IPS DF 19.7 (cell line): Measurements from ENCODE around the gene EIF4G1.
A peak's percentile ranks its signal among the peaks of the same experiment; 100 is the strongest.

Experiments used
- DNase-seq: peaks from one replicate; pipeline ENCODE4 v3.0.0-alpha.2; 2013; ENCODE audit warnings: low read depth, low spot score

Gene EIF4G1

DNA sequence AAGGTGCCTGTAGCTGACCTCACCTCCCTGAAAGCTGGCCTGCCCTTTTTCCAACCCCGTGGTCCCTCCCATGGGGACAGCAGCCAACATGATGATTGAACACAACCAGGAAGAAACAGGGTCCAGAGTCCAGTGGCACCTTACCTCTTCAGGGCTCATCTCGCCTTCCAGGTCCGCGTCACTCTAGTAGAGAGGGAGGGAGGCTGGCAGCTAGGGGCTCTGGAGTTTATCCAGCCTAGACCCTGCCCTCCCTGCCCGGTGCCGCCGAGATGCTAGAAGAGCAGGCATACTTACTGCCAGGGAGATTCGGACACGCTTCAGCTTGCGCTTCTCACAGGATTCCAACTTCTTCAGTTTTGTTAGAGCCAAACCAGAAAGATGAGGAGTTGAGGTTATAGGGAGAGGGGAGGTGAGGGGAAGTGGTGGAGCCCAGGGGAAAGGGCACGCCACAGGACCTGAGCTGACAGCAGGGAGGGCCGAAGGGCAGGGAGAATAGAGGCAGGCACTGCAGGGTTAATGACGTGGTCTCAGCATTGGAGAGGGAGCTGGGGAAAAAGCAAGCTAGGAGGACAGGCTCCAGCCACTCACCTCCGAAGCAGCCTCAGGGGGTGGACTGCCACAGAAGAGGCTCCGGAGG is 37.9 kb downstream of the EIF4G1 start:
- DNase-seq: no peak

DNA sequence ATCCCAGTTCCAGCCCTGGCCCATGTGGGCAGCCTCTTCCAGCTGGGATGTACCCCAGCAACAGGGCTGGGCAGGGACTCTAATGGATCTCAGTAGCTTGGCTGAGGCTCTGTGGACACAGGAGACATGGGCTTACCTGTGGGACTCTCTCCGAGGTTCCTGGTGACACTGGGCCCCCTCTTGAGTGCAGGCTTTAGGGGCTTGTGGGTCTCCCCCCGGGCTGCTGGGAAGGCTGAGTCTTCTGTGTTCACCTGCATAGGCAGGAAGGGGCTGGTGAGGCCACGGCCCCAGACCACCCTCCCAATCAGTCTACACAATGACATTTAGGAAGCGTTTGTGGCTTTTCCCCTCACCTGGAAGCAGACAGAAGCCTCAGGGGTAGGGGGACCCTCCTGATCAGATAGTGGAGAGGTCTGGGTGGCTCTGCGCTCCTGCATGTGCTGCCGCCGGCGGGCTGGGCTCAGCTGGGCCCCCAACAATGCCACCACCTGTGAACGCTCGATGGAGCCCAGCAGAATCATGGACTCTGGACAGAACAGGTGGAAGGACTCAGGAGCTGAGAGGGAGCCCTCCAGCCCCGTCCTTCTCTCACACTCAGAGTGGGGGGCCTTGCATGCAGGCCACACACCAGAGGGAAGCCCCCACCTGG is 38.6 kb downstream of the EIF4G1 start:
- DNase-seq: no peak

DNA sequence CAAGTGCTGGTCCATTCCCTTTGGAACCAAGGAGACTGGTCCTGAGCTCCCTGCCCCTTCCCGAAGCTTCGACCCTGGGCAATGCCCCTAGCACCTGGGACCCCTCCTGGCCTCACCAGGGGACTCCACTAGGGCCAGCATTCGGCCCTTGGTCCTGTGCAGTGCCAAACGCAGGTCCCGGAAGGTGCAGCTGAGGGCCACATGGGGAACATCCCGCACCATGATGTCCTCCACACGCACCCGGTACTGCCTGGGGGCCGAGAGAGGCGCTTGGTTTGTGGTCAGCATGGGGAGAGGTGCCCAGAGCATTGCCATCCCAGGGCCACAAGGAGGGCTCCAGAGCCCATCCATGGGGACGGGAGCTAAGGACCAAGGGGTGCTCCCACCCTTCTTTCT is 39.1 kb downstream of the EIF4G1 start:
- no peak for DNase-seq

- DNase-seq: no peak
Measured at GRCh38 chr3:184354121-184354728, 39.8 kb downstream of the EIF4G1 start.

GRCh38 chr3:184354754-184355153 is 40.3 kb downstream of the EIF4G1 start:
- no peak for DNase-seq

DNA sequence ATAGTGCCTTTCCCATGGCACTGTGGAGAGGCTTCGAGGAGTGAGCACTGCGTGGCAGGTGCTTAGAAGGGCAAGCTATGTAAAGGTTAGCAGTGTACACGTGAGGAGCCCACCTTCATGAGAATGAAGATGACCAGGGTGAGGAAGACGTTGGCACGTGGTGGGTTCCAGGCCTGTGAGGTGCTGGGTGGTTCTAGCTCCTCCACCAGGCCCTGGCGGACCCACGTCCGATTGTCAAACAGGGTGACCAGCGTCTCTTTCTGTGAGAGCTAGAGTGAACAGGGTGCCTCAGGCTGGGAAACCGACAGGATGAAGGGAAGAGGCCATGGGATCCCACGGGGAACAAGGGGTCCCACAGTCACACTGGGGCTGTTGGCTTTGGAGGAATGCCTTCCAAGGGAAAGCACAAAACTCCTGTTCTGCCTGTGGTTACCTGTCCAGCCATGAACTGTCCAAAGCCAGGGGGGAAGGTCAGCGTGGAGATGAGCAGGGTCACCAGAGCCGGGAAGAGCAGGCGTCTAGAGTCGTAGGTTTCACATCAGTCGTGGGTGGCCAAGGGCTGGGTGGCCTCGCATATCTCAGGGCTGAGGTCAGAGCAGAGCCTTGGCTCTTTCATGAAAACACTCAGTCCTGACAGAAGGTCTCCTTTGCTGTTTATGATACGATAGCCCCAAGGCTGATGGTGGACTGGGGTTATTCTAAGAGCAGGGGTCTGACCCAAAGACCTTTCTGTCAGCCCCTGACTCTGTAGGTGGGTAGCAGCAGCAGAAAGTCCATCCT is 41.0 kb downstream of the EIF4G1 start:
- DNase-seq: no peak

GRCh38 chr3:184357248-184358123 is 43.1 kb downstream of the EIF4G1 start:
- no peak for DNase-seq

- DNase-seq: no peak
Measured at GRCh38 chr3:184358124-184358767, 43.8 kb downstream of the EIF4G1 start.

- no peak for DNase-seq
Measured at GRCh38 chr3:184358921-184359350, 44.5 kb downstream of the EIF4G1 start.

DNA sequence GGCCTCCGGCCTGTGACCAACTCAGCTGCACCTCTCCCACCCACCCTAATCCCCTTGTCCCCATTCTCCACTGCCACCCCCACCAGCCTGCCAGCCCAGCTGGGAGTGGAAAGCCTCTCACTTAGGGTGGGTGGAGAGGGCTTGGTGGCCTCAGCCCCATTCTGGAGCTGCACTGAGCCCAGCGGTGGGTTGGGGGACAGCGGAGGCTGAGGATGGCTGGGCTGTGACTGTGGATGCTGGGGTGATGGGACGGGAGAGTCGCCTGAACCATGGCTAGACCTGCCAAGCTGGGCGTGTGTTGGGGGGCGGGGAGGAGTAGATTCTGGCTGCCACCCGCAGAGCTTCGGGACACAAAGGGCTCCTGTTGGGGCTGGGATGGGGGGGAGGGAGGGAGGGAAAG is 45.2 kb downstream of the EIF4G1 start:
- no peak for DNase-seq

GRCh38 chr3:184360070-184360928 is 45.9 kb downstream of the EIF4G1 start:
- no peak for DNase-seq

GRCh38 chr3:184360929-184361531 is 46.6 kb downstream of the EIF4G1 start:
- DNase-seq: no peak

DNA sequence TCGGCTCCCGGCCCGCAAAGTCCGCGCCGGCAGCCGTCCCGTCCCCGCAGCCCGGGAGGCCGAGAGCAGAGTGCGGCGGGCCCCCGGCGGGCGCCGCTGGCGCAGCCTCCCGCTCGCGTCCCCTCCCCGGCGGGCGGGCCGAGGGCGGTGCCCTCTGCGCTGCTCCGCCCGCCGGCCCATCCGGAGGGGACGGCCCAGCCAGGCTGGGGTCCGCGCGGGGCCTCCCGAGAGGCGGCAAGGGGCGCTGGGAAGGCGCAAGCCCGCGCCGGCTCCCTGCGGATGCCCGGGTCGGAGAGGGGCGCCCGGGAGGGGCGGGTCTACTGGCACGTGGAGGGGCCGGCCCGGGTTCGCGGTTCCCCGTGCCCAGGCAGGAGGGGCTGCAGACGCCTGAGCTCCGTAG is 47.1 kb downstream of the EIF4G1 start, which contains the start of the genes CLCN2 and POLR2H:
Gene CLCN2 (minus strand): TSS at position 74 of the 400 bp plus-strand sequence. CDS start 126 bp downstream, outside the sequence.
Gene POLR2H (plus strand): TSS at position 179 of the 400 bp plus-strand sequence. CDS start 1,783 bp downstream, outside the sequence.
- no peak for DNase-seq

- no peak for DNase-seq
Measured at GRCh38 chr3:184361932-184362667, 47.7 kb downstream of the EIF4G1 start.

- DNase-seq: peak; percentile 93
Measured at GRCh38 chr3:184362668-184363546, 48.5 kb downstream of the EIF4G1 start.

DNA sequence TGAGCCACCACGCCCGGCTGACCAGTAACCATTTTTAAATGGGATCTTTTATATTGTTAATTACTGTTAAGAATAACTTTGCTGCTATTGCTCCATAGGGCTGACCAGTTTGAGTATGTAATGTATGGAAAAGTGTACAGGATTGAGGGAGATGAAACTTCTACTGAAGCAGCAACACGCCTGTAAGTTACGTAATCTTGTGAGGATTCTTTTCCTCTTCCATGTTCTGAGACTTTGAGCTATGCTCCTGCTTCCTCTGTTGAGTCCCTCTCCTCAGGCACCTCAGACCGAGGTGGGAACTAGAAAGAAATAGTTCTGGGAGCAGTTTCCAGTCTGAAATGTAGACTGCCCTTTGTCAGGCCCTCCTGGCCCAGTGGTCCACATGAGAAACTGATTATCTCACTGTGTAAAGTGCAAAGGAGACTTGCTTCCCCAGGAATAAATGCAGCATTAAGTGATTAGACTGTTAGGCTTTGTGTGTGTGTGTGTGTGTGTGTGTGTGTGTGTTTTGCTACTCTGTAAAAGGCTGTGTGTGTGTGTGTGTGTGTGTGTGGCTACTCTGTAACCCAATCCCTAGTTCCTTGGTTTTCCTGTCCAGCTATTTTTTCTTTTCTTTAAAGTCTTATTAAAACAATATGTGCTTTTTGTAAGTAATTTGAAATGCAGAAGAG is 52.3 kb downstream of the EIF4G1 start:
- no peak for DNase-seq

DNA sequence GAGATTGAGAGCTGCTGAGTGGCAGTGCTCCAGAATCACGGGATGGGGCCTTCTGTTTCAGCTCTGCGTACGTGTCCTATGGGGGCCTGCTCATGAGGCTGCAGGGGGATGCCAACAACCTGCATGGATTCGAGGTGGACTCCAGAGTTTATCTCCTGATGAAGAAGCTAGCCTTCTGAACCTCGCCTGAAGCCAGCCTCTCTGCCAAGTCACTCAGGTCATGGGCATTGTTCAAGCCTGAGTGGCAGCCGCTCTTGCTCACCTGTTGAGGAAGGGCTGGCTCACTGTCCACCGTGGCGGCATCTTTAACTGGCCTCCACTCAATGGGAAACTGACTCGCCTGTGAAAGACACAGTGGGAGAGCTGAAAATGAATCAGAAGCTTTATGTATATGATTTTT is 53.7 kb downstream of the EIF4G1 start:
- DNase-seq: no peak
